ENCODE data around the gene CREB3L1.

CREB3L1 gene

DNA sequence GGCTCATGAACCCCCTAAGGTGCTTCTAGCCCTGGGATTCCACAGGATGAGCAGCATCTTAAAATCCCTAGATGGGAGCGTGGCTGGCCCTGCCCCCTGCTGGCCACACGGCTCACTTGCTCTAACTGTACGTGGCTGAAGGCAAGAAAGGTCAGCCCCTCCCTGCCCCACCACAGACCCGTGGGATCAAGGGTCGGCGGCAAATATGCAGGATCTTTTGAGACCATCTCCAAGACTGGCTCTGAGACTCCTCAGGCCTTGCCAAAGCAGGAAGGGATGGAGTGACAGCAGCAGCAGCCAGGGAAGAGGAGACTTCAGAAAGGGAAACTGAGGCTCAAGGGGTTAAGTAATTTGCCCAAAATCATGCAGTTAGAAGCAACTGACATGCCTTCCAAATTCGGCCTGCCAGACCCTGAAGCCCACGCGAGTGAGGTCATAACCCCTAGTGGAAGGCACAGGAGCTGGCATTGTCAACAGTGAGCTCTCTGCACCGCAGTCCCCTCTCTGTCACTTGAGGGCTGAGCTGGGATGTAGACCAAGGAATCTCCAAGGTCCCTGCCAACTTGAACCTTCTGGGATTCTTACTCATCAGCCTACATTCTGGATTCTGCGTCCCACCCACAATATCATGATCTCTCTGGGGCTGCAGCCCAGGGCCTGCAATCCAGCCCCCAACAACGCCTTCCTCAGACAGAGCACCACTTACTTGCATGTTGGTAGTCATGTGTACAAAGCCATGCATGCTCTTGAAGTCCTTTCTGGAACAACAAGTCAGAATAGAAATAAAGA is 31.4 kb downstream of the CREB3L1 start:
- H3K27ac ChIP-seq (ENCODE audit: low read length): no peak overlapping the region
- peaks cover 4% of the 10 kb centered on the region for H3K4me1 ChIP-seq (ENCODE audit: control insufficient read depth, insufficient read depth, low read length)
- no peaks in the 10 kb centered on the region for H3K9me3 ChIP-seq (ENCODE audit: control insufficient read depth in 2 of 2, low read length in 2 of 2)
- H3K27me3 ChIP-seq (ENCODE audit: control insufficient read depth in 1 of 2, insufficient read depth in 2 of 2, low read length in 2 of 2): no peaks in the 10 kb centered on the region
- no peak overlapping the region for H3K4me3 ChIP-seq (ENCODE audit: low read length in 2 of 2)
- no peak overlapping the region for H3K9ac ChIP-seq (ENCODE audit: low read length in 2 of 2)
- H3K36me3 ChIP-seq (ENCODE audit: control insufficient read depth in 2 of 2, insufficient read depth in 2 of 2, low read length in 2 of 2): no peaks in the 10 kb centered on the region

DNA sequence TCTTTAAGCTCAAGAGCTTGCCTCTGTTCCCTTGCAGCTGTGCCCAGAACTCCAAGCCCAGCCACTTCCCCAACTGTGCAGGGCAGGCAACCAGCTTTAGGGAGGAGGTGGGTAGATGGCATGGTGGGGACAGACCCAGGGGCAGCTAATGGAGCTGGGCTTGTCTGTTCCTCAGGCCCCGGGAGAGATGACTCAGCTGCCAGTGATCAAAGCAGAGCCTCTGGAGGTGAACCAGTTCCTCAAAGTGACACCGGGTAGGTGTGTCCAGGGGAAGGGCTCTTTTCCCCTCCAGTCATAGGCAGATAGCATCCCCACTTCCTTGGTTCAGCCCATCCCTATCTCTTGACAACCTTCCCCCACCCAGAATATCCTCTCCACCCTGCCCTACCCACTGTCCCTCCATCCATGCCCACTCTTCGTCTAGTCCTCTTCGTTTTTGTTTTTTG is 32.4 kb downstream of the CREB3L1 start:
- H3K4me3 ChIP-seq (ENCODE audit: low read length in 2 of 2): no peak overlapping the region
- H3K27ac ChIP-seq (ENCODE audit: low read length): no peak overlapping the region
- no peak overlapping the region for H3K9ac ChIP-seq (ENCODE audit: low read length in 2 of 2)
- H3K27me3 ChIP-seq (ENCODE audit: control insufficient read depth in 1 of 2, insufficient read depth in 2 of 2, low read length in 2 of 2): no peaks in the 10 kb centered on the region
- no peaks in the 10 kb centered on the region for H3K36me3 ChIP-seq (ENCODE audit: control insufficient read depth in 2 of 2, insufficient read depth in 2 of 2, low read length in 2 of 2)
- peaks cover 4% of the 10 kb centered on the region for H3K4me1 ChIP-seq (ENCODE audit: control insufficient read depth, insufficient read depth, low read length)
- no peaks in the 10 kb centered on the region for H3K9me3 ChIP-seq (ENCODE audit: control insufficient read depth in 2 of 2, low read length in 2 of 2)

DNA sequence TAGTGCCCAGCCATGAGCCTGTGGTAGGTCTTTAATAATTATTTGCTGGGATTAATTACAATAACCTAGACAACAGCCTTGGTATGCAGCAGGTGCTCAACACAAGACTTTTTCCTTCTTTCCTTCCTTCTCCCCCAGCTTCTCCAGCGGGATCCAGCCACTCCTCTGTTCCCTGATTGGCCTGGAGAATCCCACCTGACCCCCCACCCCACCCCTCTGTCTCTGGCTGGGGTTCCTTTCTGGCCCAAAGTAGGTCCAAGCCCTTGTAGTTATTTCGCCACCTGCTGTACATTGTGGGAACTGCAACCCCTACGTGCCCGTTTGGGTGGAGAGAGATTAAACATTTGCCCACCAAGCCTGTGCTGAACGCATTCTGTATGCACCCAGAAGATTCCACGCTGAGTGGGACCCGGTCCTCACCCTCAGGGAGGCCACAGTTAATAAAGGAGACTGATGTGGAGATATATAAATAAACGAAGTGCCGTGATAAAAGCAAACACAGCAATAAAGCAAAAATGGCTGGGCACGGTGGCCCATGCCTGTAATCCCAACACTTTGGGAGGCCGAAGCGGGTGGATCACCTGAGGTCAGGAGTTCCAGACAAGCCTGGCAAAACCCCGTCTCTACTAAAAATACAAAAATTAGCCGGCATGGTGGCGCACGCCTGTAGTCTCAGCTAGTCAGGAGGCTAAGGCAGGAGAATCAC is 37.7 kb downstream of the CREB3L1 start:
- Histone ChIP-seq H3K4me1 (ENCODE audit: control insufficient read depth, insufficient read depth, low read length) (no peaks in the 10 kb centered on the region), H3K27ac (ENCODE audit: low read length) (no peak overlapping the region), H3K36me3 (ENCODE audit: control insufficient read depth in 2 of 2, insufficient read depth in 2 of 2, low read length in 2 of 2) (no peaks in the 10 kb centered on the region), H3K27me3 (ENCODE audit: control insufficient read depth in 1 of 2, insufficient read depth in 2 of 2, low read length in 2 of 2) (no peaks in the 10 kb centered on the region), H3K9me3 (ENCODE audit: control insufficient read depth in 2 of 2, low read length in 2 of 2) (no peaks in the 10 kb centered on the region), H3K4me3 (ENCODE audit: low read length in 2 of 2) (no peak overlapping the region), H3K9ac (ENCODE audit: low read length in 2 of 2) (no peak overlapping the region)

DNA sequence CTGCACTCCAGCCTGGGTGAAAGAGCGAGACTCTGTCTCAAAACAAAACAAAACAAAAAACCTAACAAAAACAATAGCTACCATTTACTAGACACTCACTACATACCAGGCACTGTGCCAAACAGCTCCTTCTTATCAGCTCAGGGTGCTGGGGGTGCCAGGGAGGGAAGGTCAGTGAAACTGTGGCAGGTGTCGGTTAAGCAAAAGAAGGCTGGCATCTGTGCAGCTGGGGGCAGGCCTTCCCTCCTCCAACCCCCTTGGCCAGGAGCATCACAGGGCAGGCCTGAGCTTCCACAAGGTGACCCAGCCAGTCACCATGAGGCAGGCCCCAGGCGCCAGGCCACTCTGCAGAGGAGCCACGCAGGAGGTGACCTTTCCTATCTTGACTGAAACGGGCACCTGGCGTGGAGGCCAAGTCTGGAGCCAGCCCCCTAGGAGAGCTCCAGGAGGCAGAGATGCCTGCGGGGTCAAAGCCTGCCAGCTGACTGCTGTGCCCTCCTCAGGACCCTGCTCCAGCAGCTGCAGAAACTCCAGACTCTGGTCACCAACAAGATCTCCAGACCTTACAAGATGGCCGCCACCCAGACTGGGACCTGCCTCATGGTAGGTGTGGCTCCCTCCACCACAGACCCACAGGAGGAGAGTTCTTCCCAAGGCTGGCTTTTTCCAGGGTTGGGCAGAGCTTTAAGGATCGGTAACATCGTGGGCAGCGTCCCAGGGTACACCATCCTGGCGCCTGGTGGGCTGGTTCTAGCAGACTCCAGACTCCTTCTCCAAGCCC is 38.5 kb downstream of the CREB3L1 start:
- H3K9me3 ChIP-seq (ENCODE audit: control insufficient read depth in 2 of 2, low read length in 2 of 2): no peaks in the 10 kb centered on the region
- no peak overlapping the region for H3K4me3 ChIP-seq (ENCODE audit: low read length in 2 of 2)
- no peak overlapping the region for H3K27ac ChIP-seq (ENCODE audit: low read length)
- H3K27me3 ChIP-seq (ENCODE audit: control insufficient read depth in 1 of 2, insufficient read depth in 2 of 2, low read length in 2 of 2): no peaks in the 10 kb centered on the region
- H3K4me1 ChIP-seq (ENCODE audit: control insufficient read depth, insufficient read depth, low read length): no peaks in the 10 kb centered on the region
- no peak overlapping the region for H3K9ac ChIP-seq (ENCODE audit: low read length in 2 of 2)
- H3K36me3 ChIP-seq (ENCODE audit: control insufficient read depth in 2 of 2, insufficient read depth in 2 of 2, low read length in 2 of 2): no peaks in the 10 kb centered on the region

DNA sequence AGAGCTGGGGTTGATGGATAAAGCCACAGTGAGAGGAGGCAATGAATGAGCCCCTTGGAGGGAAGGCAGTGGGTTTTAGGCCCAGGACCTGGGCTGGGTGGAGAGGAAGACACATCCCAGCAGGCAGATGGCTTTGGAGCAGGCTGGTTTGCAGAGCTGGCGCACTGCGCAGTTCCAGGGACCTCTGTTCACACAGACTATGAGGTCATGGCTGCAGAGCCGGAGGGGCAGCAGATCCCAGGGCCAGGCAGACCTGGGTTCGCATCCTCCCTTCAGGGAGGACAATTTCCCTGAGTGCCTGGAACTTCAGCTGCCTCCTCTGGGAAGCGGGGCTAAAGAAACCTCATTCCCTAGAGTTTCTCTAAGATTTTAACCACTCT is 41.6 kb downstream of the CREB3L1 start:
- no peaks in the 10 kb centered on the region for H3K27me3 ChIP-seq (ENCODE audit: control insufficient read depth in 1 of 2, insufficient read depth in 2 of 2, low read length in 2 of 2)
- H3K36me3 ChIP-seq (ENCODE audit: control insufficient read depth in 2 of 2, insufficient read depth in 2 of 2, low read length in 2 of 2): no peaks in the 10 kb centered on the region
- no peak overlapping the region for H3K9ac ChIP-seq (ENCODE audit: low read length in 2 of 2)
- no peaks in the 10 kb centered on the region for H3K4me1 ChIP-seq (ENCODE audit: control insufficient read depth, insufficient read depth, low read length)
- no peak overlapping the region for H3K27ac ChIP-seq (ENCODE audit: low read length)
- no peaks in the 10 kb centered on the region for H3K9me3 ChIP-seq (ENCODE audit: control insufficient read depth in 2 of 2, low read length in 2 of 2)
- H3K4me3 ChIP-seq (ENCODE audit: low read length in 2 of 2): no peak overlapping the region

DNA sequence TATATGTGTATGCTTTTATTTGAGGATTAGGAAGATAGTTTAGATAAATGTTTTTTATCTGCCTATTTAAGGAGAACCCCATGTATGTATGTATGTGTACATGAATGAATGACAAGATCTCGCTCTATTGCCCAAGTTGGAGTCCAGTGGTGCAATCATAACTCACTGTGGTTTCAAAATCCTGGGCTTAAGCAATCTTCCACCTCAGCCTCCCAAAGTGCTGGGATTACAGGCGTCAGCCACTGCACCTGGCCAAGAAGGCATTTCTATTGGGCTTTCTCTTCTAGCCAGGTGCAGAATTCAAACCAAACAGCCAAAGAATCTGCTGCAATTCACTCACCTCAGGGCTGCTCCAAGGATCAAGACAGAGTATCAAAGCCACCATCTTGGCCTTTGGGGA is 44.3 kb downstream of the CREB3L1 start:
- no peak overlapping the region for H3K4me3 ChIP-seq (ENCODE audit: low read length in 2 of 2)
- no peak overlapping the region for H3K9ac ChIP-seq (ENCODE audit: low read length in 2 of 2)
- no peaks in the 10 kb centered on the region for H3K4me1 ChIP-seq (ENCODE audit: control insufficient read depth, insufficient read depth, low read length)
- no peak overlapping the region for H3K27ac ChIP-seq (ENCODE audit: low read length)
- H3K9me3 ChIP-seq (ENCODE audit: control insufficient read depth in 2 of 2, low read length in 2 of 2): no peaks in the 10 kb centered on the region
- H3K27me3 ChIP-seq (ENCODE audit: control insufficient read depth in 1 of 2, insufficient read depth in 2 of 2, low read length in 2 of 2): no peaks in the 10 kb centered on the region
- H3K36me3 ChIP-seq (ENCODE audit: control insufficient read depth in 2 of 2, insufficient read depth in 2 of 2, low read length in 2 of 2): no peaks in the 10 kb centered on the region

DNA sequence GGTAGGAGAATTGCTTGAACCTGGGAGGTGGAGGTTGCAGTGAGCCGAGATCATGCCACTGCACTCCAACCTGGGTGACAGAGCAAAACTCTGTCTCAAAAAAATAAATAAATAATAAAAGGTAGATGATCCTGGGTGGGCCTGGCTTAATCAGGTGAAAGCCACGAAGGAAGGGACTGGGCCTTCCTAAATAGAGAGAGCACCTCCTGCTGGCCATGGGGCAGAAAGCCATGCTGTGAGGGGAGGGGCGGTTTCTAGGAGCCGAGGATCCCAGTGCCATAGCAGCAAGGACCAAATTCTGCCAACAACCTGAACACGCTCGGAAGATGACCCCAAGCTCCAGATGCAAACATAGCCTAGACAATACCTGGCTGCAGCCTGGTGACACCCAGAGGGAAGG is 45.3 kb downstream of the CREB3L1 start:
- no peak overlapping the region for H3K27ac ChIP-seq (ENCODE audit: low read length)
- no peak overlapping the region for H3K9ac ChIP-seq (ENCODE audit: low read length in 2 of 2)
- H3K36me3 ChIP-seq (ENCODE audit: control insufficient read depth in 2 of 2, insufficient read depth in 2 of 2, low read length in 2 of 2): no peaks in the 10 kb centered on the region
- H3K27me3 ChIP-seq (ENCODE audit: control insufficient read depth in 1 of 2, insufficient read depth in 2 of 2, low read length in 2 of 2): no peaks in the 10 kb centered on the region
- no peaks in the 10 kb centered on the region for H3K9me3 ChIP-seq (ENCODE audit: control insufficient read depth in 2 of 2, low read length in 2 of 2)
- H3K4me1 ChIP-seq (ENCODE audit: control insufficient read depth, insufficient read depth, low read length): no peaks in the 10 kb centered on the region
- no peak overlapping the region for H3K4me3 ChIP-seq (ENCODE audit: low read length in 2 of 2)

DNA sequence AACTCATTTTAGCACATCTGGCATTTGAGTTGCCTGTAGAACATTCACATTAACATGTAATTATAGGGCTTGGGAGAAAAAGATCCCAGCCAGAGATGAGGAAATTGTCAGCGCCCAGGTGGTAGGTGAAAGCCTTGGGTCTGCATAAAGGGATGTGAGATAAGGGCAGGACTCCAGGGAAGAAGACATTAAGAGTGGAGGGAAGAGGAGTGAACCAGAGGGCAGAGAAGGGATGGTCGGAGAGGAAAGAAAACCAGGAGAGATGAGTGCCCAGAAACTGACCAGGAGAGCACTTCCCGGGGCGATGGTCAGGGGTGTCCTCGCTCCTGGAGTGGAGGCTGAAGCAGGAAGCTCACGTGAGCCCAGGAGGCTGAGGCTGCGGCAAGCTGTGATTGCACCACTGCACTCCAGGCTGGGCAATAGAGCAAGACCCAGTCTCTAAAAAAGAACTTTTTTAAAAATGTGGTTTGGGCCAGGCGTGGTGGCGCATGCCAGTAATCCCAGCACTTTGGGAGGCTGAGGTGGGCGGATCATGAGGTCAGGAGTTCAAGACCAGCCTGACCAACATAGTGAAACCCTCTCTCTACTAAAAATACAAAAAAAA is 49.5 kb downstream of the CREB3L1 start:
- H3K4me3 ChIP-seq (ENCODE audit: low read length in 2 of 2): no peak overlapping the region
- no peak overlapping the region for H3K27ac ChIP-seq (ENCODE audit: low read length)
- H3K27me3 ChIP-seq (ENCODE audit: control insufficient read depth in 1 of 2, insufficient read depth in 2 of 2, low read length in 2 of 2): peaks cover 10 to 20% of the 10 kb centered on the region in 2 donors
- H3K9ac ChIP-seq (ENCODE audit: low read length in 2 of 2): no peak overlapping the region
- no peaks in the 10 kb centered on the region for H3K36me3 ChIP-seq (ENCODE audit: control insufficient read depth in 2 of 2, insufficient read depth in 2 of 2, low read length in 2 of 2)
- H3K9me3 ChIP-seq (ENCODE audit: control insufficient read depth in 2 of 2, low read length in 2 of 2): no peaks in the 10 kb centered on the region
- H3K4me1 ChIP-seq (ENCODE audit: control insufficient read depth, insufficient read depth, low read length): no peaks in the 10 kb centered on the region

DNA sequence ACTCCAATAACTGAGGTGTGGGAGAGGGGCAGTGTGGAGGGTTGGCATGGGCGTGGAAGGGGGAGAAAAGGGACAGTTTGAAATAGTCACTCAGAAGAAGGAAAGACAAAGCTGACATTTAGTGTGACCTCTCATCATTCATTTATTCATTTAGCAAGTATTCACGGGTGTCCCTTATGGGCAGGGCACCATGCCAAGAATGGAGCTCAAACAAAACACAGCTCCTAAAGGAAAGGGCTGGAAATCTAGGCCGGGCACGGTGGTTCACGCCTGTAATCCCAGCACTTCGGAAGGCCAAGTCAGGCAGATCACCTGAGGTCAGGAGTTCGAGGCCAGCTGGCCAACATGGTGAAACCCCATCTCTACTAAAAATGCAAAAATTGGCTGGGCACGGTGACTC is 50.4 kb downstream of the CREB3L1 start:
- no peak overlapping the region for H3K4me3 ChIP-seq (ENCODE audit: low read length in 2 of 2)
- H3K36me3 ChIP-seq (ENCODE audit: control insufficient read depth in 2 of 2, insufficient read depth in 2 of 2, low read length in 2 of 2): no peaks in the 10 kb centered on the region
- H3K9me3 ChIP-seq (ENCODE audit: control insufficient read depth in 2 of 2, low read length in 2 of 2): no peaks in the 10 kb centered on the region
- H3K4me1 ChIP-seq (ENCODE audit: control insufficient read depth, insufficient read depth, low read length): peaks cover 6% of the 10 kb centered on the region
- peaks cover 19 to 28% of the 10 kb centered on the region in 2 donors for H3K27me3 ChIP-seq (ENCODE audit: control insufficient read depth in 1 of 2, insufficient read depth in 2 of 2, low read length in 2 of 2)
- no peak overlapping the region for H3K9ac ChIP-seq (ENCODE audit: low read length in 2 of 2)
- H3K27ac ChIP-seq (ENCODE audit: low read length): no peak overlapping the region

DNA sequence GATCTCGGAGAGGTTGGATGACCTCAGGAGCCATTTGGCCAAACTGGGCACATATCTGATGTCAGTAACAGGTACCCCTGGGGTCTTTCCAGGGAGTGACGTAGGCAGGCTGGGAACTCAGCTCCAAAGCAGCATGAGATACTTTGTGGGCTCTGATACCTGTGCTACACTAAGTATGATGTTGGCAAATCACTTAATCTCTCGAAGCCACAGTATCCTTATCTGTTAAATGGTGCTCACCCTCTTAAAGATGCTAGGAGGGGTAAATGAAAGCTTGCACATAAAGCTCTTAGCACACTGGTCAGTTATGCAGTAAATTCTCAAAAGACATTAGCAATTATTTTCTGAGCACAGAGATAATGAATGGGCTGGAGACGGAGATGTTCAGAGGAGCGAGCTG is 52.7 kb downstream of the CREB3L1 start:
- peaks cover 14% of the 10 kb centered on the region for H3K4me1 ChIP-seq (ENCODE audit: control insufficient read depth, insufficient read depth, low read length)
- no peak overlapping the region for H3K4me3 ChIP-seq (ENCODE audit: low read length in 2 of 2)
- no peaks in the 10 kb centered on the region for H3K9me3 ChIP-seq (ENCODE audit: control insufficient read depth in 2 of 2, low read length in 2 of 2)
- H3K27ac ChIP-seq (ENCODE audit: low read length): no peak overlapping the region
- peaks cover 29 to 40% of the 10 kb centered on the region in 2 donors for H3K27me3 ChIP-seq (ENCODE audit: control insufficient read depth in 1 of 2, insufficient read depth in 2 of 2, low read length in 2 of 2)
- H3K9ac ChIP-seq (ENCODE audit: low read length in 2 of 2): no peak overlapping the region
- no peaks in the 10 kb centered on the region for H3K36me3 ChIP-seq (ENCODE audit: control insufficient read depth in 2 of 2, insufficient read depth in 2 of 2, low read length in 2 of 2)
